ENCODE measurements around the gene RABGAP1L.

GRCh38 chr1:174266991-174267612 is 107.8 kb downstream of the RABGAP1L start:
- TF ChIP-seq RBAK (tag by site-specific recombination; IDR thresholded peaks at IDR 0.05): no peak
- TF ChIP-seq ZNF26 (tag by site-specific recombination; IDR thresholded peaks at IDR 0.05): no peak
- TF ChIP-seq ZNF747 (tag by site-specific recombination; IDR thresholded peaks at IDR 0.05): no peak
- no peak for TF ChIP-seq CTCF (tag by site-specific recombination; IDR thresholded peaks at IDR 0.05)
- TF ChIP-seq ZNF555 (tag by site-specific recombination; conservative IDR thresholded peaks at IDR 0.05): no peak
- no peak for TF ChIP-seq ZNF140 (tag by site-specific recombination; IDR thresholded peaks at IDR 0.05)
- no peak for TF ChIP-seq ZNF791 (tag by site-specific recombination; IDR thresholded peaks at IDR 0.05)
- no peak for TF ChIP-seq ZNF16 (tag by site-specific recombination; IDR thresholded peaks at IDR 0.05; ENCODE audit: low read depth)
- no peak for TF ChIP-seq ZNF416 (tag by site-specific recombination; IDR thresholded peaks at IDR 0.05)
- TF ChIP-seq ZNF324 (tag by site-specific recombination; IDR thresholded peaks at IDR 0.05): no peak
- no peak for TF ChIP-seq OSR2 (tag by site-specific recombination; IDR thresholded peaks at IDR 0.05)
- TF ChIP-seq ZSCAN18 (tag by site-specific recombination; IDR thresholded peaks at IDR 0.05): no peak

Measured in HEK293 (cell line).